CD14-positive monocyte (primary cell): ENCODE results near the gene PPM1H. TPM values are rescaled to one million over a fixed set of nuclear protein-coding genes. Genes with fewer than 3 reads are reported as not detected.

Experiments
- DNase-seq, 3 donors: peaks; one replicate each; pipeline ENCODE4 v3.0.0-alpha.2; 2011 to 2022
- H2AFZ ChIP-seq: 2 replicates; pipeline ENCODE4 v1.6.0; 2012; ENCODE audit warnings: mild to moderate bottlenecking, low read depth, low read length, inconsistent platforms; ENCODE audit not compliant: insufficient read depth, poor library complexity, severe bottlenecking
- H3K27ac ChIP-seq, 2 donors: 1 replicate in 1 of 2; 2 replicates in 1 of 2; pipeline ENCODE4 v1.5.1; 2012 to 2013; ENCODE audit warnings: low read length in 2 of 2, control low read depth in 1 of 2, inconsistent platforms in 1 of 2, low read depth in 1 of 2, mild to moderate bottlenecking in 1 of 2
- H3K27me3 ChIP-seq, 2 donors: one replicate each; pipeline versions ENCODE4 v1.6.0 to v1.6.1; 2011 to 2013; ENCODE audit warnings: low read length in 2 of 2; ENCODE audit not compliant: control insufficient read depth in 2 of 2, insufficient read depth in 2 of 2
- H3K36me3 ChIP-seq, 2 donors: replicated peaks in 1 of 2; 1 replicate in 1 of 2; 2 replicates in 1 of 2; pipeline versions ENCODE4 v1.5.1 to v1.6.1; 2012 to 2013; ENCODE audit warnings: low read length in 2 of 2, control low read depth in 1 of 2, inconsistent platforms in 1 of 2, mild to moderate bottlenecking in 1 of 2; ENCODE audit not compliant: insufficient read depth in 2 of 2, control insufficient read depth in 1 of 2
- H3K4me1 ChIP-seq, 2 donors: 1 replicate in 1 of 2; 2 replicates in 1 of 2; pipeline versions ENCODE4 v1.5.1 to v1.6.1; 2012 to 2013; ENCODE audit warnings: low read length in 2 of 2, control low read depth in 1 of 2, inconsistent platforms in 1 of 2, mild to moderate bottlenecking in 1 of 2, moderate library complexity in 1 of 2; ENCODE audit not compliant: insufficient read depth in 2 of 2, control insufficient read depth in 1 of 2
- H3K4me2 ChIP-seq: replicated peaks from 2 replicates; pipeline ENCODE3; 2012; ENCODE audit warnings: low read length, moderate library complexity, mild to moderate bottlenecking; ENCODE audit not compliant: poor library complexity, severe bottlenecking; ENCODE audit errors: extremely low read depth
- H3K4me3 ChIP-seq, 3 experiments: fragments of 200-600 bp in 1 of 3; sonication (generic) in 1 of 3; replicated peaks in 1 of 3; 1 replicate in 2 of 3; 2 replicates in 1 of 3; pipeline ENCODE4 v1.5.1; 2011 to 2013; ENCODE audit warnings: low read length in 3 of 3, mild to moderate bottlenecking in 3 of 3, control low read depth in 2 of 3, low read depth in 2 of 3, inconsistent platforms in 1 of 3, moderate library complexity in 1 of 3
- H3K79me2 ChIP-seq: 2 replicates; pipeline ENCODE4 v1.6.0; 2012; ENCODE audit warnings: mild to moderate bottlenecking, control low read depth, inconsistent platforms, low read length, moderate library complexity; ENCODE audit not compliant: insufficient read depth
- H3K9ac ChIP-seq: 2 replicates; pipeline ENCODE4 v1.6.0; 2017; ENCODE audit warnings: low read length, mild to moderate bottlenecking; ENCODE audit not compliant: insufficient read depth, poor library complexity, severe bottlenecking
- H3K9me3 ChIP-seq, 2 donors: replicated peaks in 1 of 2; 1 replicate in 1 of 2; 2 replicates in 1 of 2; pipeline versions ENCODE4 v1.5.1 to v1.6.1; 2012 to 2013; ENCODE audit warnings: low read length in 2 of 2, control low read depth in 1 of 2; ENCODE audit not compliant: control insufficient read depth in 1 of 2, insufficient read depth in 1 of 2
- H4K20me1 ChIP-seq: 2 replicates; pipeline ENCODE4 v1.6.0; 2012; ENCODE audit warnings: mild to moderate bottlenecking, low read length, control low read depth, moderate library complexity; ENCODE audit not compliant: insufficient read depth
- H3K27ac Mint-ChIP-seq, 7 donors: one replicate each; pipeline ENCODE4 v1.8.0; 2020; ENCODE audit warnings: mild to moderate bottlenecking in 7 of 7, mixed read lengths in 7 of 7, moderate library complexity in 6 of 7, inconsistent platforms in 2 of 7
- H3K27me3 Mint-ChIP-seq, 3 donors: one replicate each; pipeline ENCODE4 v1.8.0; 2021 to 2022; ENCODE audit warnings: low read depth in 3 of 3, mild to moderate bottlenecking in 3 of 3, mixed read lengths in 3 of 3, moderate library complexity in 3 of 3, inconsistent platforms in 1 of 3
- H3K36me3 Mint-ChIP-seq, 2 donors: one replicate each; pipeline ENCODE4 v1.8.0; 2020; ENCODE audit warnings: mixed read lengths in 2 of 2, inconsistent platforms in 1 of 2, mild to moderate bottlenecking in 1 of 2
- H3K4me1 Mint-ChIP-seq: one replicate; pipeline ENCODE4 v1.8.0; 2020; ENCODE audit warnings: mild to moderate bottlenecking, mixed read lengths
- H3K4me3 Mint-ChIP-seq, 2 donors: one replicate each; pipeline ENCODE4 v1.8.0; 2020; ENCODE audit warnings: mild to moderate bottlenecking in 2 of 2, mixed read lengths in 2 of 2, moderate library complexity in 1 of 2
- H3K9me3 Mint-ChIP-seq, 7 donors: one replicate each; pipeline ENCODE4 v1.8.0; 2020 to 2022; ENCODE audit warnings: mixed read lengths in 7 of 7, mild to moderate bottlenecking in 6 of 7, moderate library complexity in 6 of 7, inconsistent platforms in 2 of 7
- WGBS: methylation state at CpG from one replicate; pipeline ENCODE4 v1.1.5; 2013; ENCODE audit warnings: missing lambda C conversion rate; ENCODE audit not compliant: insufficient coverage; 5-methylcytosine and 5-hydroxymethylcytosine counted together
- intact Hi-C, 2 donors: fragments of 100-400 bp; cut with micrococcal nuclease; formaldehyde crosslinking; loops; one replicate each; pipeline versions ENCODE4 v1.15.0 to v1.15.1; 2023
- polyA plus RNA-seq, 3 donors: library from polyadenylated mRNA; depleted of rRNA in 1 of 3; unstranded in 2 of 3; stranded (reverse) in 1 of 3; fragments of 300-500 nt in 2 of 3; fragments of >200 nt in 1 of 3; fragmentation: Illumina TruSeq in 2 of 3; gene quantifications; 1 replicate in 2 of 3; 2 replicates in 1 of 3; pipeline ENCODE4 v1.2.3, GENCODE V29; 2012 to 2021
- TF ChIP-seq, protein P1 (sequence below): fragments of 200-600 bp; IDR thresholded peaks from one replicate; pipeline ENCODE4 v1.8.0; 2022; ENCODE audit warnings: antibody characterized with exemption, mild to moderate bottlenecking

Gene PPM1H
- polyA plus RNA-seq, 3 donors: 1.5 to 2.8 (median 1.9) TPM

DNA sequence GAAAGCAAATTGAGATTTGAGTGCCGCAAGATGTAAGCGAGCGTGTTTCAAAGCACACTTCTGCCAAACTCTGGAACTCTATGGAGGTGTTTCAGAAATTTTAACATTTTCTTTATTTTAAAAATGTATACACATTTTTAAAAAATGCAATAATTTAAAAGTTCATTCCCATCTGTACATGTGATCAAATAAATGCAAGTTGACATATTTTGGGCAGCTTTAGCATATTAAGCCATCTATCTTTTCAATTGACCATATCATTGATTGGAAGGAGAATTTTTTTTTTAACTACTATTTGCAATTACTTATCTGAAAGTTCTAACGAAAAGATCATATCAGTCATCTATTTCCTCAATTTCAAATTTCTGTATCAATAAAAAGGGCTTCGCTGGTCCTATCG, 101.3 kb downstream of the PPM1H start:
- Mint-ChIP-seq H3K36me3 (peaks cover 3 to 9% of the 10 kb centered on the region in 2 donors), H3K27me3 (peaks cover 0 to 5% (median 0%) of the 10 kb centered on the region in 3 donors), H3K4me3 (no peak overlapping the region), H3K27ac (no peak overlapping the region), H3K9me3 (no peaks in the 10 kb centered on the region), H3K4me1 (no peaks in the 10 kb centered on the region)
- 93% methylated on average over 3 of the region's 6 CpGs for WGBS
- Histone ChIP-seq H3K4me3 (no peak overlapping the region), H3K4me1 (no peaks in the 10 kb centered on the region), H3K4me2 (no peak overlapping the region), H3K27me3 (no peaks in the 10 kb centered on the region), H3K9ac (no peak overlapping the region), H3K9me3 (no peaks in the 10 kb centered on the region), H4K20me1 (no peaks in the 10 kb centered on the region), H3K27ac (no peak overlapping the region), H3K79me2 (no peaks in the 10 kb centered on the region), H3K36me3 (no peaks in the 10 kb centered on the region), H2AFZ (no peak overlapping the region)
- no peak for DNase-seq
- TF ChIP-seq, protein P1, sequence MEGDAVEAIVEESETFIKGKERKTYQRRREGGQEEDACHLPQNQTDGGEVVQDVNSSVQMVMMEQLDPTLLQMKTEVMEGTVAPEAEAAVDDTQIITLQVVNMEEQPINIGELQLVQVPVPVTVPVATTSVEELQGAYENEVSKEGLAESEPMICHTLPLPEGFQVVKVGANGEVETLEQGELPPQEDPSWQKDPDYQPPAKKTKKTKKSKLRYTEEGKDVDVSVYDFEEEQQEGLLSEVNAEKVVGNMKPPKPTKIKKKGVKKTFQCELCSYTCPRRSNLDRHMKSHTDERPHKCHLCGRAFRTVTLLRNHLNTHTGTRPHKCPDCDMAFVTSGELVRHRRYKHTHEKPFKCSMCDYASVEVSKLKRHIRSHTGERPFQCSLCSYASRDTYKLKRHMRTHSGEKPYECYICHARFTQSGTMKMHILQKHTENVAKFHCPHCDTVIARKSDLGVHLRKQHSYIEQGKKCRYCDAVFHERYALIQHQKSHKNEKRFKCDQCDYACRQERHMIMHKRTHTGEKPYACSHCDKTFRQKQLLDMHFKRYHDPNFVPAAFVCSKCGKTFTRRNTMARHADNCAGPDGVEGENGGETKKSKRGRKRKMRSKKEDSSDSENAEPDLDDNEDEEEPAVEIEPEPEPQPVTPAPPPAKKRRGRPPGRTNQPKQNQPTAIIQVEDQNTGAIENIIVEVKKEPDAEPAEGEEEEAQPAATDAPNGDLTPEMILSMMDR: no peak
- intact Hi-C loops: no loop called here

DNA sequence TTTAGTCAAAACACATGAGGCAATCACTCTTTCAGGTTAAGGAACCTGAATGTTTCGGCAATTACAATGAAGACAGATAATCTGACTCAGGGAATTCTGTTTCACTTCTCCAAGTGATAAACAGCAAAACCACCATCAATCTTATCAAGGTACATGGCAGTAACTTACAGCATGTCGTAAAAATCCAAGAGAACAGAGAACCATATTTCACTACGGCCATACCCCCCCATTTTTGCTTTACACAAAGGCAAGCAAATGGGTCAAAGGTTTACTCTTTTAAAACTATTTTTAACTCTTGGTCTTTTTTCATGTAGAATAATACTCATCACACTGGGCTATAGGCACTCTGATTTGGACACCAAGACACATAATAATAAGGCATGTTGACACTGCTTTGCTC, 102.4 kb downstream of the PPM1H start:
- H3K27ac Mint-ChIP-seq: no peak overlapping the region
- no peak overlapping the region for H2AFZ ChIP-seq
- H3K27me3 Mint-ChIP-seq: no peaks in the 10 kb centered on the region
- no peaks in the 10 kb centered on the region for H4K20me1 ChIP-seq
- intact Hi-C loops: no loop called here
- no peaks in the 10 kb centered on the region for H3K36me3 ChIP-seq
- no peaks in the 10 kb centered on the region for H3K4me1 ChIP-seq
- H3K27ac ChIP-seq: no peak overlapping the region
- no peaks in the 10 kb centered on the region for H3K4me1 Mint-ChIP-seq
- H3K9ac ChIP-seq: no peak overlapping the region
- no peak overlapping the region for H3K4me3 Mint-ChIP-seq
- no peaks in the 10 kb centered on the region for H3K79me2 ChIP-seq
- no peak overlapping the region for H3K4me3 ChIP-seq
- peaks cover 3 to 9% of the 10 kb centered on the region in 2 donors for H3K36me3 Mint-ChIP-seq
- no peaks in the 10 kb centered on the region for H3K9me3 Mint-ChIP-seq
- 78% methylated on average over 3 of the region's 3 CpGs for WGBS
- TF ChIP-seq, protein P1: no peak
- no peak for DNase-seq
- no peak overlapping the region for H3K4me2 ChIP-seq
- H3K9me3 ChIP-seq: no peaks in the 10 kb centered on the region
- no peaks in the 10 kb centered on the region for H3K27me3 ChIP-seq
